Transverse colon (tissue), 4 donors: ENCODE data around the gene BRINP2. TPM values are rescaled to one million over a fixed set of nuclear protein-coding genes. Genes with fewer than 3 reads are reported as not detected.

Experiments used
- DNase-seq: peaks from one replicate; pipeline ENCODE4 v3.0.0-alpha.2; 2019
- H3K27ac ChIP-seq, 4 donors: fragments of 200-600 bp; sonication (generic); 2 replicates each; pipeline ENCODE4 v1.5.1; 2016 to 2018; ENCODE audit warnings: inconsistent platforms in 4 of 4
- H3K27me3 ChIP-seq: fragments of 200-600 bp; sonication (generic); 2 replicates; pipeline ENCODE4 v1.5.1; 2017; ENCODE audit warnings: inconsistent platforms
- H3K36me3 ChIP-seq, 4 donors: fragments of 200-600 bp; sonication (generic); 2 replicates each; pipeline ENCODE4 v1.5.1; 2017 to 2019; ENCODE audit warnings: inconsistent platforms in 4 of 4
- H3K4me1 ChIP-seq, 4 donors: fragments of 200-600 bp; sonication (generic); 2 replicates each; pipeline ENCODE4 v1.5.1; 2017 to 2020; ENCODE audit warnings: inconsistent platforms in 4 of 4
- H3K4me3 ChIP-seq, 4 donors: fragments of 200-600 bp; sonication (generic); 1 replicate in 1 of 4; 2 replicates in 3 of 4; pipeline versions ENCODE4 v1.5.1 to v1.6.1; 2017 to 2019; ENCODE audit warnings: inconsistent platforms in 4 of 4
- H3K9me3 ChIP-seq, 2 donors: fragments of 200-600 bp; sonication (generic); 2 replicates each; pipeline ENCODE4 v1.5.1; 2017 to 2019; ENCODE audit warnings: inconsistent platforms in 2 of 2
- EP300 ChIP-seq: sonication (generic); formaldehyde crosslinking; IDR thresholded peaks from one replicate; pipeline ENCODE4 v1.6.1; 2017; ENCODE audit warnings: antibody characterized with exemption, low read depth
- POLR2A ChIP-seq: fragments of 450-650 bp; IDR thresholded peaks from one replicate; pipeline ENCODE4 v1.6.1; 2016; ENCODE audit warnings: antibody characterized with exemption, mild to moderate bottlenecking, moderate library complexity
- POLR2AphosphoS5 ChIP-seq, 3 donors: sonication (generic); formaldehyde crosslinking; IDR thresholded peaks; one replicate each; pipeline ENCODE4 v1.6.1; 2016; ENCODE audit warnings: antibody characterized with exemption in 3 of 3
- WGBS, 2 donors: methylation state at CpG; one replicate each; pipeline ENCODE4 v1.1.5; 2018; ENCODE audit warnings: low coverage in 1 of 2; 5-methylcytosine and 5-hydroxymethylcytosine counted together
- in situ Hi-C, 4 donors: fragments of 200-750 bp; cut with MboI; loops; one replicate each; pipeline versions ENCODE4 v1.15.0 to v1.15.1; 2017; ENCODE audit warnings: low sequenced_read_pairs in 3 of 4, low pct_ligation_motif_present in 1 of 4, low pct_unique_long_range_greater_than_20kb in 1 of 4
- intact Hi-C: fragments of 100-400 bp; cut with DNase I; formaldehyde crosslinking; loops from one replicate; pipeline ENCODE4 v1.15.1; 2023; ENCODE audit warnings: low total_unique reads
- total RNA-seq, 4 donors: library from RNA; depleted of rRNA; stranded (reverse); fragments of >200 nt; gene quantifications; one replicate each; pipeline ENCODE4 v1.1.0, GENCODE V29; 2016
- TF ChIP-seq, protein P1 (sequence below), 5 experiments: fragments of 200-600 bp in 3 of 5; fragments of 450-650 bp in 2 of 5; sonication (generic) in 3 of 5; IDR thresholded peaks; 1 replicate in 2 of 5; 2 replicates in 3 of 5; pipeline ENCODE4 v1.5.1; 2016 to 2017; ENCODE audit warnings: antibody characterized with exemption in 5 of 5, inconsistent platforms in 3 of 5, mild to moderate bottlenecking in 2 of 5, moderate library complexity in 1 of 5

BRINP2 gene
- total RNA-seq, 4 donors from 2014 or later: not detected

DNA sequence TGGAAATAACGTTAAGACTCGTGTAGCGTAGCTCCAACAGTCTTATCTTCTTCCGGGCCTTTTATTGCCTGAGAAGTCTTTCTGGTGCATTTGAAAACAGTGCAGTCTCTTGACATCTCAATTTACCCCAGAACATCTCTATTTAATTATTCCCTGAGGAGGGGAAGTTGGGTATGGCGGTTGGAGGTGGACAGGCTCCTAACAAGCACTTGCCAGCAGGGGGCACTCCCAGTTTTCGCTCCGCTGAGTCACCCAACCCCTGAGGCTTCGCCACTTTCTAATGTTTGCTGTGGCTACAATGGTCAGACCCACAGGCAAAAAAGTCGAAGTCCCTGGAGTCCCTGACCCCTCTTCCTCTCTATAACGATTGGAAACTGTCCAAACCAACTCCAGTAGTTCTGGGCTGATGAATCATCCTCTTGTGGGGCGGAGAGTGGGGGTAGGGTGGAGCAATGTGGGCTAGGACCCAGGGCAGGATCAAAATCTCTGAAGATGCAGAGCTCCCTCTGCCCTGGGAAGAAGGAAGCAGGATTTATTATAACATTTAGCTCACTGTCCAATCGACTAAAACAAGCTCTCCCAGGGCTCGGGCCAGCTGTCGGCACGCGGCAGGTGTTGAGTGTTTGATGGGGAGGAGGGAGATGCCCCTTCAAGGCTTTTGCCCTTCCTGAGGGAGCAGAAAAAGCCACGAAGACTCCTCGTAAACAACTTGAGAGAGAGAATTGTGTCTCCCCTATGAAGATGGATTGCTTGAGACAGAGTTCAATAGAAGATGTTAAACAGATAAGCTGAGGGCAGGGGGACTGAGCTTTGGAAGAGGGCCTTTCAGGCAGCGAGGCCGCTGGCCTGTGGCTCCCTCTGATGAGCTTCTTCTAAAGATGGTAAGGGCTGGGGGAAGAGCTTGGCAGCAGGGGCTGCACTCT is 85.7 kb downstream of the BRINP2 start:
- no peaks in the 10 kb centered on the region for H3K27me3 ChIP-seq
- TF ChIP-seq EP300: no peak
- TF ChIP-seq POLR2AphosphoS5 (IDR thresholded peaks at IDR 0.05): no peak
- TF ChIP-seq, protein P1, sequence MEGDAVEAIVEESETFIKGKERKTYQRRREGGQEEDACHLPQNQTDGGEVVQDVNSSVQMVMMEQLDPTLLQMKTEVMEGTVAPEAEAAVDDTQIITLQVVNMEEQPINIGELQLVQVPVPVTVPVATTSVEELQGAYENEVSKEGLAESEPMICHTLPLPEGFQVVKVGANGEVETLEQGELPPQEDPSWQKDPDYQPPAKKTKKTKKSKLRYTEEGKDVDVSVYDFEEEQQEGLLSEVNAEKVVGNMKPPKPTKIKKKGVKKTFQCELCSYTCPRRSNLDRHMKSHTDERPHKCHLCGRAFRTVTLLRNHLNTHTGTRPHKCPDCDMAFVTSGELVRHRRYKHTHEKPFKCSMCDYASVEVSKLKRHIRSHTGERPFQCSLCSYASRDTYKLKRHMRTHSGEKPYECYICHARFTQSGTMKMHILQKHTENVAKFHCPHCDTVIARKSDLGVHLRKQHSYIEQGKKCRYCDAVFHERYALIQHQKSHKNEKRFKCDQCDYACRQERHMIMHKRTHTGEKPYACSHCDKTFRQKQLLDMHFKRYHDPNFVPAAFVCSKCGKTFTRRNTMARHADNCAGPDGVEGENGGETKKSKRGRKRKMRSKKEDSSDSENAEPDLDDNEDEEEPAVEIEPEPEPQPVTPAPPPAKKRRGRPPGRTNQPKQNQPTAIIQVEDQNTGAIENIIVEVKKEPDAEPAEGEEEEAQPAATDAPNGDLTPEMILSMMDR (IDR thresholded peaks at IDR 0.05): peak; percentile 36 to 49 (median 41)
- TF ChIP-seq POLR2A: no peak
- no peak overlapping the region for H3K27ac ChIP-seq
- H3K4me1 ChIP-seq: no peaks in the 10 kb centered on the region
- 57 to 59% methylated on average over 9 to 20 of the region's 20 CpGs for WGBS, 2 donors
- no peaks in the 10 kb centered on the region for H3K9me3 ChIP-seq
- in situ Hi-C loops (no loop called here), intact Hi-C loops (no loop called here)
- DNase-seq: peak; percentile 38
- H3K4me3 ChIP-seq: no peak overlapping the region
- no peaks in the 10 kb centered on the region for H3K36me3 ChIP-seq

DNA sequence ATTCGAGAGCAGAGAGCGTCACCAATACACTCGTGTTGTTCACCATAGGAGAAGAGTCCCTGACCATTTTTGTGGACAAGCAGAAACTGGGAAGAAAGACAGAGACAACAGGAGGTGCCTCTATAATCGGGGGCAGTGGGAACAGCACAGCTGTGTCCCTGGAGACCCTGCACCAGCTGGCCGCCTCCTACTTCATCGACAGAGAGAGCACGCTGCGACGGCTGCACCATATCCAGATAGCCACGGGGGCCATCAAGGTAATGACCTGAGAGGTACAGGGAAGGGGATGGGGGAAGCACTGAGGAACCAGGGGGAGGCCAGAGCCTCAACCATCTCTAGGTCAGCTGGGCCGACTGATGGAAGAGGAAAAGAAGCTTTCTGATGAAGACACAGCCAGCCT is 86.4 kb downstream of the BRINP2 start:
- WGBS, 2 donors: 77 to 84% methylated on average over 3 to 11 of the region's 11 CpGs
- intact Hi-C loops: no loop called here
- Histone ChIP-seq H3K4me1 (no peaks in the 10 kb centered on the region), H3K4me3 (no peak overlapping the region), H3K27ac (no peak overlapping the region), H3K9me3 (no peaks in the 10 kb centered on the region), H3K36me3 (no peaks in the 10 kb centered on the region), H3K27me3 (no peaks in the 10 kb centered on the region)
- in situ Hi-C loops: no loop called here
- DNase-seq: no peak
- TF ChIP-seq POLR2A: no peak
- TF ChIP-seq, protein P1 (IDR thresholded peaks at IDR 0.05): no peak
- no peak for TF ChIP-seq POLR2AphosphoS5 (IDR thresholded peaks at IDR 0.05)
- no peak for TF ChIP-seq EP300

DNA sequence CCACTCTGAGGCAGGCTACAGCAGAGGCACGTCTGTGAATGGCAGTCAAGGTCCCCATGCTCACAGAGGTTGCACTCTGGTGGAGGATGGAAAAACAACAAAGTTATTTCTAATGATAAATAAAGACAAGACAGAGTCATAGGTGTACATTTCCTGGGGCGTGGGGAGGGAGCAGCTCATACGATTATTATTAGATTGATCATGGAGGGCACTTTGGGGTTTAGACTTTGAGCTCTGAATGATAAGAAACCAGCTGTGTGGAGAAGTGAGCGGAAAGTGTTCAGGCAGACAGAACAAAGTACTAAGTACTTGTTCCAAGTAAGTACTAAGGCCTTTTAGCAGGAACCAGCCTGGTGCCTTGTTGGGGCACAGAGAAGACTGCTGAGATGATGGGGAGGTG is 86.8 kb downstream of the BRINP2 start:
- H3K27ac ChIP-seq: no peak overlapping the region
- no peaks in the 10 kb centered on the region for H3K9me3 ChIP-seq
- H3K4me1 ChIP-seq: no peaks in the 10 kb centered on the region
- H3K36me3 ChIP-seq: no peaks in the 10 kb centered on the region
- WGBS, 2 donors: 27 to 68% methylated on average over 2 to 4 of the region's 4 CpGs
- TF ChIP-seq POLR2A: no peak
- TF ChIP-seq, protein P1 (IDR thresholded peaks at IDR 0.05): no peak
- TF ChIP-seq EP300: no peak
- no peak for TF ChIP-seq POLR2AphosphoS5 (IDR thresholded peaks at IDR 0.05)
- H3K4me3 ChIP-seq: no peak overlapping the region
- no peaks in the 10 kb centered on the region for H3K27me3 ChIP-seq
- in situ Hi-C loops (no loop called here), intact Hi-C loops (no loop called here)
- no peak for DNase-seq

DNA sequence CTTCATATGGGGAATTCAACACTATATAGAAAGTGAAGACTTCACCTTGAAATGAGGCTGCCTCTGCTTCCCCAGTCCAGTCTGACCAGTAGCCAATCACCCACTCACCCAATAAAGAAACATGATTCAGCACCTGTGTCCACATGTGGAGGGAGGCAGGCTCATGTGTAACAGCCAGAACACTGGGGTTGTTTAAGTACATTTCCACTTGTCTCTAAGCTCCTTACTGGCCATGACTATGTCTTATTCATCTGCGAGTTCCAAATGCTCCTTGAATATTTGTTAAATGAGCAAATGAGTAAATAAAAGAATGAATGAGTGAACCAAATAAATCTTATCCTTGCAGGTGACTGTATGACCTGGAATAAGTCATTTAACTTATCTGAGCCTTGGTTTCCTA is 100.1 kb downstream of the BRINP2 start:
- no peak for DNase-seq
- no peaks in the 10 kb centered on the region for H3K36me3 ChIP-seq
- intact Hi-C loops (no loop called here), in situ Hi-C loops (no loop called here)
- TF ChIP-seq POLR2A: no peak
- TF ChIP-seq POLR2AphosphoS5 (IDR thresholded peaks at IDR 0.05): no peak
- TF ChIP-seq EP300: no peak
- TF ChIP-seq, protein P1 (IDR thresholded peaks at IDR 0.05): no peak
- H3K4me1 ChIP-seq: peaks cover 0 to 10% (median 3%) of the 10 kb centered on the region in 4 donors
- no peaks in the 10 kb centered on the region for H3K27me3 ChIP-seq
- no peak overlapping the region for H3K4me3 ChIP-seq
- H3K27ac ChIP-seq: no peak overlapping the region
- H3K9me3 ChIP-seq: no peaks in the 10 kb centered on the region
- whole genome bisulfite sequencing, 2 donors: 82 to 89% methylated on average over 1 of the region's 1 CpG
